Progenitor cell of endocrine pancreas (in vitro differentiated cells): Measurements from ENCODE around the gene CCR4. TPM values are rescaled to one million over a fixed set of nuclear protein-coding genes. Genes with fewer than 3 reads are reported as not detected.
"Not testable (repeated sequence)": the region's sequence is repeated elsewhere in the genome, so short reads cannot be mapped to it uniquely, and the experiment has no call there.

Experiments
- DNase-seq: peaks from one replicate; pipeline ENCODE4 v3.0.0; 2021; ENCODE audit warnings: low spot score; ENCODE audit not compliant: unreplicated experiment
- H3K27ac Mint-ChIP-seq: 2 replicates; pipeline ENCODE4 v1.8.0; 2021; ENCODE audit warnings: mild to moderate bottlenecking, moderate library complexity, mixed read lengths
- H3K27me3 Mint-ChIP-seq: 2 replicates; pipeline ENCODE4 v1.8.0; 2021; ENCODE audit warnings: mixed read lengths
- H3K36me3 Mint-ChIP-seq: 2 replicates; pipeline ENCODE4 v1.8.0; 2022; ENCODE audit warnings: mixed read lengths; ENCODE audit not compliant: insufficient read depth
- H3K4me1 Mint-ChIP-seq: 2 replicates; pipeline ENCODE4 v1.8.0; 2021; ENCODE audit warnings: low read depth, mixed read lengths
- H3K4me3 Mint-ChIP-seq: 2 replicates; pipeline ENCODE4 v1.8.0; 2021; ENCODE audit warnings: low read depth, mild to moderate bottlenecking, moderate library complexity, mixed read lengths
- H3K9me3 Mint-ChIP-seq: 2 replicates; pipeline ENCODE4 v1.8.0; 2021; ENCODE audit warnings: low read depth, mixed read lengths
- CTCF ChIP-seq: fragments of 200-600 bp; sonication (generic); IDR thresholded peaks from one replicate; pipeline ENCODE4 v1.5.0; 2021; ENCODE audit warnings: antibody characterized with exemption, mild to moderate bottlenecking; ENCODE audit not compliant: unreplicated experiment
- total RNA-seq: library from RNA; stranded (reverse); gene quantifications from 2 replicates; pipeline ENCODE4 v1.2.1, GENCODE V29; 2021

Gene CCR4
- total RNA-seq, 1 donor from 2014 or later = not detected

GRCh38 chr3:32912046-32912445 lies 39.4 kb upstream of the CCR4 start:
- TF ChIP-seq CTCF = no peak
- Mint-ChIP-seq H3K4me3 (no peak overlapping the region), H3K27me3 (no peaks in the 10 kb centered on the region), H3K36me3 (no peaks in the 10 kb centered on the region), H3K27ac (no peak overlapping the region), H3K4me1 (no peaks in the 10 kb centered on the region), H3K9me3 (no peaks in the 10 kb centered on the region)
- DNase-seq = no peak

GRCh38 chr3:32913790-32914446 lies 37.5 kb upstream of the CCR4 start:
- no peak for TF ChIP-seq CTCF
- Mint-ChIP-seq H3K9me3 (no peaks in the 10 kb centered on the region), H3K4me1 (no peaks in the 10 kb centered on the region), H3K27ac (no peak overlapping the region), H3K4me3 (no peak overlapping the region), H3K36me3 (no peaks in the 10 kb centered on the region), H3K27me3 (no peaks in the 10 kb centered on the region)
- DNase-seq = no peak

GRCh38 chr3:32919920-32920319 lies 31.5 kb upstream of the CCR4 start:
- DNase-seq = no peak
- Mint-ChIP-seq H3K4me1 (no peaks in the 10 kb centered on the region), H3K27ac (no peak overlapping the region), H3K36me3 (no peaks in the 10 kb centered on the region), H3K4me3 (no peak overlapping the region), H3K9me3 (no peaks in the 10 kb centered on the region), H3K27me3 (no peaks in the 10 kb centered on the region)
- no peak for TF ChIP-seq CTCF

- Mint-ChIP-seq H3K27ac (no peak overlapping the region), H3K9me3 (no peaks in the 10 kb centered on the region), H3K4me1 (no peaks in the 10 kb centered on the region), H3K27me3 (no peaks in the 10 kb centered on the region), H3K4me3 (no peak overlapping the region), H3K36me3 (no peaks in the 10 kb centered on the region)
- no peak for TF ChIP-seq CTCF
- DNase-seq = no peak
These were observed 29.4 kb upstream of the CCR4 start for GRCh38 chr3:32922078-32922477.

- no peak for TF ChIP-seq CTCF
- H3K27ac Mint-ChIP-seq = no peak overlapping the region
- H3K4me3 Mint-ChIP-seq = no peak overlapping the region
These were observed 21.3 kb upstream of the CCR4 start for GRCh38 chr3:32930161-32930560.

GRCh38 chr3:32931273-32931672 lies 20.2 kb upstream of the CCR4 start:
- H3K27me3 Mint-ChIP-seq, H3K4me1 Mint-ChIP-seq, DNase-seq, H3K27ac Mint-ChIP-seq, H3K36me3 Mint-ChIP-seq, H3K4me3 Mint-ChIP-seq: not testable (repeated sequence)
- H3K9me3 Mint-ChIP-seq = peaks cover 10% of the 10 kb centered on the region

More at GRCh38 chr3:32930161-32930560, 21.3 kb upstream of the CCR4 start:
- no peak for DNase-seq
- no peaks in the 10 kb centered on the region for H3K27me3 Mint-ChIP-seq
- peaks cover 3% of the 10 kb centered on the region for H3K36me3 Mint-ChIP-seq
- peaks cover 10% of the 10 kb centered on the region for H3K9me3 Mint-ChIP-seq
- no peaks in the 10 kb centered on the region for H3K4me1 Mint-ChIP-seq
